Glomerular endothelial cell (primary cell): Measurements from ENCODE around the gene CCT7. TPM values are rescaled to one million over a fixed set of nuclear protein-coding genes. Genes with fewer than 3 reads are reported as not detected.
"Not testable (repeated sequence)": the region's sequence is repeated elsewhere in the genome, so short reads cannot be mapped to it uniquely, and the experiment has no call there.

Source experiments
- DNase-seq: peaks from one replicate; pipeline ENCODE4 v3.0.0-alpha.2; 2011; ENCODE audit warnings: low read depth, low spot score; ENCODE audit errors: extremely low read depth
- total RNA-seq: library from RNA; depleted of rRNA; stranded (reverse); fragments of >200 nt; gene quantifications from 2 replicates; pipeline ENCODE4 v1.2.3, GENCODE V29; 2015

Gene CCT7
- total RNA-seq, 1 donor from 2014 or later = 334 TPM

- DNase-seq = no peak
Measured at GRCh38 chr2:73254343-73255006, 20.4 kb downstream of the CCT7 start.

DNA sequence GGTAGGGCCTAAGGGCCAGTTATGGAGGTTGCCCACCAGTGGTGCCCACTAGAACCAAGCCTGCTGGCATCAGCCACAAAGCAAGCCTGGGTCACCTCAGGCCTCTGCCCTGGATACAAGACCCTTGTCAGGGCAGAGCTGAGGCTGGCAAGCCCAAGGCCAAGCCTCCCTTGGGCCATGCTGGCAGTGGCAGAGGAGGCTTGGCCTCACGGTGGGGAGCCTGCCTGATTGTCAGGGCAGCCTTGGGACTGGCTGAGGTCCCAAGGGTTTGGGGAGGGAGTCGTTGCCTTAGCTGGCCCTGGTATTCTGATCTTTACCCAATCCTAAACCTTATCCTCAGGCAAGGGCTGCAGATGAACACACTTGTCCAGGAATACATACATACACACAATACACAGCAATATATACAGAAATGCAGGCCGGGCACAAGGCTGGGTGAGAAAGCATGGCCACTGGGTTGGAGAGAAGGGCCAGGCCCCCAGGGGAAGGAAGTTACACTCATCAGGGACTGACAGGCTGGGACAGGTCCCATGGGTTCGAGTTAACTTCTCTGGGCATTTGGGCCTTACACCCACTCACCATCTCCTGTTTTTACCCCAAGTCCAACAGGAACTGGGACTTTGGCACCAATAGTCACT, 21.0 kb downstream of the CCT7 start:
- DNase-seq = no peak

DNA sequence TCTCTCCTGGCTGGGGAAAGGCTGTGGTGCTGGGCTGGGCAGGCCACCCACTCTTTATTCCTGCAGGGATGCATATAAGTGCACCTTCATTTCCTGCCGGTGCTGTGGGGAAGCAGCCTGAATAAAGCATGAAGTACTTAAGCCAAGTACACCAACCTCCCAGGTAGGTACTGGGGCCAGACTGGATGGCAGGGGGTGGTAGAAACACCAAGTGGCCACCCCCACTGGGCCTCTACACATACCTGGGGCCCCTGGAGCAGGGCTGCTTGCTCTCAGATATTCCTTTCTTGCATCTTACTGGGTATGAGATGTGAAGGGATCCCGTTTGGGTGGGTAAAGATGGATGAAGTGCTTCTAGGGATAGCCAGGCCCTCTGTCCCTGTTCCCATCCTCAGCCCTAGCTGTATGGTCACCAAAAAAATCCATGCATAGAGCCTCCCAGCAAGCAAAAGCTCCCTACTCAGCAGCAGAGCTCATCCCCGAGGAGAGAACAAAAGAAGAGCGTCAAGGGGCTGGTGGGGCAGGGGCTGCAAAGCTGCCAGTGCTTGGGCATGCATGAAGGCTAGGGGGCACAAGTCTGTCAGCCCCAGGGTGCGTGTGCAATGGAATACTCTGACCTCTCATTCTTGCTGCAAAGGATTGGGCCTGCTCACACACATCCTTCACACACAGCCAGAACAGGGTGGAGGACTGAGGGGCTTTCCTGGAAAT, 22.0 kb downstream of the CCT7 start:
- no peak for DNase-seq

DNA sequence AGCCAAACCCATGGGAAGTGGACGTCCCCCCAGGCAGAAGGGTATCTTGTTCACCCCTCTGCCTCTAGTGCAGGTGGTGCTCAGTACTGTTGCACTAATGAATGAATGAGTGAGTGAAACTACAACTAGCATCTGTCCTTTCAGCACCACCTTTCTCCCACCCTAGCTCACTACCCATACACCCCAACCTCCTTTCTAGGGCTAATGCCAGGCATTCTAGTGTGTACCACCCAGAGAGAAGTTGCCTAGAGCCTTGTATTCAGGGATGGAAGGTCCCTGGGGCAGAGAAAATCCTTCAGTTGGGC, 22.5 kb downstream of the CCT7 start:
- no peak for DNase-seq

GRCh38 chr2:73257021-73257420, 22.9 kb downstream of the CCT7 start:
- no peak for DNase-seq

- no peak for DNase-seq
Measured at GRCh38 chr2:73257425-73258125, 23.5 kb downstream of the CCT7 start.

DNA sequence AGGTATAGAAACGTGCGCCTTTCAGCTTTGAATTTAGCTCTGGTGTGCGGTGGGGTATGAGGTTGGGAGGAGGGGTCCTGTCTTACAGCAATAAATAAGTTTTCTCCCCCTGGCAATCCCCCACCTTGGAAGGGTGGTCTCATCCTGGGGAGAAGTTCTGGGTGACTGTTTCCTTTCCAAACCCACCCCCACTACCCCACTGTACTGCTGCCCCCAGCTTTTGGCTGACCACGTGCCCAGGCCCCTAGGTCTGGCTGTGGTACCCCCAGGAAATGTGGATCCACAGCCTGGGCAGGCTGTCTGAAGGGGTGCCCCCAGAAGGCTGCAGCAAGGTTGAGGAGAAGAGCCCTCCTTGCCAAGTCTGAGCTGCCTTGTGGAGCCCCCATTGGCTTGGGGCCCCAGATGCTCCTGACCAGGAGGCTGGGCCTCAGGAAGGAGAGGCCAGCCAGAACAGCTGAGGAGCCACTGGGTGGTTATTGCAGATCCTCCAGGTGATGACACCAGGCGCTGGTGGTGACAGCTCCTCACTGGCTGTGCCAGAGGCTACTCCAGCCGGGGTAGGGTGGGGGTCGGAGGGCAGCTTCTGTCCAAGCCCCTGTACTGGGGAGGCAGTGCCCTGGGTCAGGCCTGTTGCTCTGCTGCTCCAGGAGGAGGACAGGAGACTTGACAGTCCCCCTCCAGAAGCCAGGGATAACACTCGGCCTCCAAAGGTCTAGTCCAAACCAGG, 24.2 kb downstream of the CCT7 start:
- DNase-seq = no peak

- DNase-seq = no peak
Measured at GRCh38 chr2:73258913-73259215, 24.8 kb downstream of the CCT7 start.

DNA sequence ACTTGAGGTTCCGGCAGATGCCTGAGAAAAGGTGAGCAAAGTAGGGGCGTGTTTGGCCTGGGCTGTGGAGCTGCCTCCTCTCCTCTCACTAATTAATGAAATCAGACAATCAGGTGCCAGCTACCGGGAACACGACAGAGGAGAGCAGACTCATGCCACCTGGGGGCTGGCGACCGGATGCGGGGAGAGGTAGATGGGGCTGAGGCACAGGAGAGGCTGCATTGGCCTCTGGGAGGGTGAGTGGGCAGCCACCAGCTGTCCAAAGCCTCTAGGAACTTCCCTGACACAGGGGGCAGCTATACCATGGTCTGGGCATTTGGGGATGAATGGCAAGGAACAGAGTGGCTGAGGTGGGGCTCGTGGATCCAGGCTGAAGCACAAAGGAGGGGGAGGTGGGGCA, 25.2 kb downstream of the CCT7 start:
- no peak for DNase-seq

DNA sequence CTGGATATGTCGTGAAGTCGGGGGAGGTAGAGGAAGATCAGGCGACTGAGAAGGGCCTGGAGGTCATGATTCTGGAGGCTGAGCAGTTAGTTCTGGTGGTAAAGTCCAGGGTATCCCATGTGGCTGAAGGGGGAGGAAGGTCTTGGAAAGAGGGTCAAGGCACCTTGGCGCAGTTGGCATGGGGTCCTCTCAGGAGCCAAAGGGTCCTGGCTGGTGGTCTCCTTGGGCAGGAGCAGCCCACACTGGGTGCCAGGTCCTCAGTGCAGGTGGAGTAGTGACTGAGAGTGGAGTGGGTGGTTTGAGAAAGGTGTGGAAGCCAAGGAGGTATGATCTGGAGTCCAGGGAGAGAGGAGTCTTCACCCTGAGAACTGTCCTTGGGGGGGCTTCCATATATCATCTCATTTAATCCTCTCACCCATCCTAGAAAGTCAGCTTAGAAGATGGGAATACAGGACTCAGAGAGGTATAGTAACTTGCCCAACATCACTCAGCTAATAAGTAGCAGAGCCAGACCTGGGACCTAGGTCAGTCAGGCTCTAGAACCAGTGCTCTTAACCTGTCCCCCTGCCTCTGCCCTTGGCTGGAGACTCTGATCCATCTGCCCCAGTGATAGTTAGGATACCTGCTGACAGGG, 25.7 kb downstream of the CCT7 start:
- no peak for DNase-seq

DNA sequence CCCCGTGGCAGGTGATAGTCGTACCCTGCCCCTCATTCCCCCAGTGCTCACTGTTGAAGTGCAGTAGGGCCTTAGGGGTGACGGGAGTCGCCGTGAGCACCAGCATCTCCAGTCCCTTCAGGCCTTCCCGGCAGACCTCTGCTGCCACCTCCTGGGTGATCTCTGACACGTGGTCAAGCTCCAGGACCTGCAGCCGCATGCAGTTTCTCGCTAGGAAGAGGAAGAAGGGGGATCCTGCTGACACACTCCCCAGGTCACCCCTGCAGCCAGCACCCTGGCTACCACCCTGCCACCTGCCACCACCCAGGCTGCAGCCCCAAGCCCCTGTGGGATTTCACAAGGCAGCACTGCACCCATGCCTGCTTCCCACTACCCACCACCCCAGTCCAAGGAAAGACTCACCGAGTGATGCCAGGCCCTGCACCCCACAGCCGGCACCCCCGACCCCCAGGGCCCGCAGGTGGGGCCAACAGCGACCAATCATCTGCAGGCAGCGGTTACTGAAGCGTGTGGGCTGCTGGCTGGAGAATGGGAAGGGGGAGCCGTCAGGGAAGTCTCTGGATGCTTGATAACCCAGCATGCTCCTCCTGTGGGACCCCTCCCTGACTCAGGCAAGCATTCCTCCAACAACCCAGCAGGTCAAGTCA, 26.4 kb downstream of the CCT7 start:
- DNase-seq = peak; percentile 14

GRCh38 chr2:73262108-73262651, 28.1 kb downstream of the CCT7 start:
- no peak for DNase-seq

DNA sequence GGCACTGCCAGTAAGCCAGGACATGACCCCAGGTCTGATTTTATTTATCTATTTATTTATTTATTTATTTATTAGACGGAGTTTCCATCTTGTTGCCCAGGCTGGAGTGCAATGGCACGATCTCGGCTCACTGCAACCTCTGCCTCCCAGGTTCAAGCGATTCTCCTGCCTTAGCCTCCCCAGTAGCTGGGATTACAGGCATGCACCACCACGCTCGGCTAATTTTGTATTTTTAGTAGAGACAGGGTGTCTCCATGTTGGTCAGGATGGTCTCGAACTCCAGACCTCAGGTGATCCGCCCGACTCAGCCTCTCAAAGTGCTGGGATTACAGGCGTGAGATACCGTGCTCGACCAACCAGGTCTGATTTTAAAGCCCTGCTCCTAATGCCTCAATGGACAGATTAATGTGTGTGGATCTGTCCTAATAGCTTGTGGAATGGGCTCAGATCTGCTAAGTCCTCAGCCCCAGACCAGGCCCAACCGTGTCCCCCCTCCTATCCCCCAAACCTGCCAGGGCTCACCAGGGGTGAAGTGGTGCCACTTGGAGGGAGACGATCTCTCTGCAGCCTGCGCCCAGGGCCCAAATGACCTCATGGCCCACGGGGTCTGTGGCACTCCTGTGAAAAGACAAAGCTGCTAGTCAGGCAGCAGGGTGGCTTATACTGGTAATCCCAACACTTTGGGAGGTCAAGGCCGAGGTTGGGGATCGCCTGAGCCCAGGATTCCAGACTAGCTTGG, 28.8 kb downstream of the CCT7 start:
- not testable (repeated sequence) for DNase-seq

- DNase-seq = no peak
Measured at GRCh38 chr2:73263540-73264331, 29.6 kb downstream of the CCT7 start.

DNA sequence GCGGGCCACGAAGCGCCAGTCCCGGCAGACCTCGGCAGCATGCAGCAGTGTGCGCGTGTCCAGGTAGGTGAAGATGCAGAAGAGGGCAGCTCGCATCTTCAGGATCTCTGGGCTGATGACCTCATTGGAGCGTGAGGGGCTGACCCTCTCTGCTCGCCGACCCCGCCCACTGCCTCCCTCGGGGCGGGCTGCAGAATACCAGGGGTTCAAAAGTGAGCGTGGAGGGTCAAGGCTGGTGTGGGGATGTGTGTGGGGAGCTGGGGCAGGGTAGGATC, 30.2 kb downstream of the CCT7 start:
- no peak for DNase-seq

DNA sequence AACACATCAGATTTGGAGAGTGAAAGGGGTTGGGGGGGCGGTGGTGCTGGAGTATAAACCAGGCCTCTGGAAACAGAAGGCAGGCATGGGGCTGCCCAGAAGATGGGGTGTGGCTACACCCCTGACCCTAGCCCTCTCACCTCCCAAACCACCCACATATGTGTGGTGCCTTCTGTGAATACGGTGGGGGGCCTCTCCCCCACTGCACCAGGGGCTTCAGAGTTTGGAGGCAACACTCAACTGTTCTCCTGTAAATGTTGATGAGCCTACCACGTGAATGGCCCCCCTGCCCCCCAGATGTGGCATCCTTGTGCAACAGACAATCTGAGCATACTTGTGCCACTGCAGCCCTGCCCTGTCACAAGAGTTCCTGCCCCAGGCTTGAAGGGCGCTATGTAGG, 30.7 kb downstream of the CCT7 start:
- DNase-seq = no peak

- DNase-seq = no peak
Measured at GRCh38 chr2:73265298-73266060, 31.4 kb downstream of the CCT7 start.
